SK-N-SH treated with all-trans-retinoic acid at 6 μM for 48 hours (cell line): Measurements from ENCODE around the gene STMP1.

Experiments used
- ATAC-seq: fragments of 200-7000 bp; cut with Tn5 transposase; 3 replicates; pipeline ENCODE4 v1.9.1; 2020; ENCODE audit warnings: mild to moderate bottlenecking, moderate library complexity
- ARNTL ChIP-seq: fragments of 450-650 bp; formaldehyde crosslinking; IDR thresholded peaks from 2 replicates; pipeline ENCODE4 v1.5.0; 2020; ENCODE audit warnings: low read depth, mild to moderate bottlenecking, moderate library complexity, borderline replicate concordance
- BACH2 ChIP-seq: fragments of 250-450 bp; sonication (Bioruptor Pico); IDR thresholded peaks from 2 replicates; pipeline ENCODE4 v1.9.0; 2021; ENCODE audit warnings: mild to moderate bottlenecking, borderline replicate concordance
- CSDC2 ChIP-seq: fragments of 250-450 bp; sonication (Bioruptor Pico); IDR thresholded peaks from 2 replicates; pipeline ENCODE4 v1.5.0; 2020; ENCODE audit warnings: mild to moderate bottlenecking, moderate library complexity
- OSR1 ChIP-seq: fragments of 250-450 bp; sonication (Bioruptor Pico); IDR thresholded peaks from 2 replicates; pipeline ENCODE4 v1.8.0; 2022; ENCODE audit warnings: moderate library complexity, mild to moderate bottlenecking, inconsistent platforms
- PPARA ChIP-seq: fragments of 250-450 bp; sonication (Bioruptor Pico); IDR thresholded peaks from 2 replicates; pipeline ENCODE4 v1.5.0; 2020; ENCODE audit warnings: mild to moderate bottlenecking, borderline replicate concordance
- SNAI2 ChIP-seq: fragments of 250-450 bp; sonication (Bioruptor Pico); IDR thresholded peaks from 2 replicates; pipeline ENCODE4 v1.5.0; 2020; ENCODE audit warnings: mild to moderate bottlenecking, moderate library complexity
- TOX ChIP-seq: fragments of 250-450 bp; sonication (Bioruptor Pico); IDR thresholded peaks from 2 replicates; pipeline ENCODE4 v1.8.0; 2021; ENCODE audit warnings: mild to moderate bottlenecking, moderate library complexity, borderline replicate concordance
- ZC3H10 ChIP-seq: fragments of 250-450 bp; sonication (Bioruptor Pico); IDR thresholded peaks from 2 replicates; pipeline ENCODE4 v1.5.1; 2021; ENCODE audit warnings: mild to moderate bottlenecking, moderate library complexity
- ZFP30 ChIP-seq: fragments of 450-650 bp; formaldehyde crosslinking; IDR thresholded peaks from 2 replicates; pipeline ENCODE4 v1.5.0; 2022; ENCODE audit warnings: mild to moderate bottlenecking, moderate library complexity
- ZNF565 ChIP-seq: fragments of 450-650 bp; formaldehyde crosslinking; conservative IDR thresholded peaks from 2 replicates; pipeline ENCODE4 v1.5.0; 2020; ENCODE audit warnings: low read depth, mild to moderate bottlenecking, moderate library complexity
- ZNF70 ChIP-seq: fragments of 450-650 bp; formaldehyde crosslinking; IDR thresholded peaks from 2 replicates; pipeline ENCODE4 v1.5.0; 2020; ENCODE audit warnings: mild to moderate bottlenecking, moderate library complexity
- ZNF8 ChIP-seq: fragments of 450-650 bp; formaldehyde crosslinking; IDR thresholded peaks from 2 replicates; pipeline ENCODE4 v1.5.0; 2020; ENCODE audit warnings: mild to moderate bottlenecking, moderate library complexity
- TF ChIP-seq, protein P1 (sequence below): fragments of 250-450 bp; sonication (Bioruptor Pico); IDR thresholded peaks from 2 replicates; pipeline ENCODE4 v1.5.0; 2020; ENCODE audit warnings: mild to moderate bottlenecking, moderate library complexity
- TF ChIP-seq, protein P2 (sequence below): fragments of 250-450 bp; sonication (Bioruptor Pico); IDR thresholded peaks from 2 replicates; pipeline ENCODE4 v1.8.0; 2020; ENCODE audit warnings: mild to moderate bottlenecking, moderate library complexity, borderline replicate concordance
- TF ChIP-seq, protein P3 (sequence below): fragments of 250-450 bp; sonication (Bioruptor Pico); IDR thresholded peaks from 2 replicates; pipeline ENCODE4 v1.8.0; 2021; ENCODE audit warnings: low read depth, mild to moderate bottlenecking, moderate library complexity, borderline replicate concordance
- TF ChIP-seq, protein P4 (sequence below): fragments of 250-450 bp; sonication (Bioruptor Pico); IDR thresholded peaks from 2 replicates; pipeline ENCODE4 v1.5.1; 2020; ENCODE audit warnings: low read depth, mild to moderate bottlenecking, moderate library complexity
- TF ChIP-seq, protein P5 (sequence below): fragments of 250-450 bp; sonication (Bioruptor Pico); IDR thresholded peaks from 2 replicates; pipeline ENCODE4 v1.5.1; 2021; ENCODE audit warnings: mild to moderate bottlenecking, moderate library complexity

STMP1 gene

DNA sequence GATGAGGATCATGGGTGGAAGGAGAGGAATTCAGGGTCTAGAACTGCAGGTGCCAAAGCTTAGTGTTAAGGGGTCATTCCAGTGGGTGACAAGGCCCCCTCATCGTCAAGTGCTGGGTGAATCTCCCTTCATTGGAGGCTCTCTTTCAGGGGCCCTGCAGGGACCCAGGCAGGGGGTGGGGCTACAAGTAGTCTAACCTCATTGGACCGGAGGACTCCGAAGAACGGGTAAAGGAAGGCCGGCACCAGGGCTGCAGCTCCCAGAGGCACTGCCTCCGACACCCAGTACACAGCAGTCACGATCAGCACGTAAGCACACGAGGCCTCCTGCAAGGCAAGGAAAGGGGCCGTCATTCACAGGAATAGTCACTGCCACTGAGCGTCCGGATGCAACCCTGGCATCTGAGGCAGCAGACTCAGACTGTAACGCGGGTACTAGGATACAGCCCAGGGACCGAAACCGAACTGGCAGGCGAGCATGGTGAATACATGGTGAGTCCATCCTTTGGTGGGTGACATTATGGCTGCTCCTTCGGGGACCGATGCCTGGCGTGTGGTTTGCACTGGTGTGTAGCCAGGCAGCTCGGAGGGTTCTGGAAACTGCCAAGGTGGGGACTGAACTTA is 59.0 kb downstream of the STMP1 start:
- no peak for ATAC-seq

DNA sequence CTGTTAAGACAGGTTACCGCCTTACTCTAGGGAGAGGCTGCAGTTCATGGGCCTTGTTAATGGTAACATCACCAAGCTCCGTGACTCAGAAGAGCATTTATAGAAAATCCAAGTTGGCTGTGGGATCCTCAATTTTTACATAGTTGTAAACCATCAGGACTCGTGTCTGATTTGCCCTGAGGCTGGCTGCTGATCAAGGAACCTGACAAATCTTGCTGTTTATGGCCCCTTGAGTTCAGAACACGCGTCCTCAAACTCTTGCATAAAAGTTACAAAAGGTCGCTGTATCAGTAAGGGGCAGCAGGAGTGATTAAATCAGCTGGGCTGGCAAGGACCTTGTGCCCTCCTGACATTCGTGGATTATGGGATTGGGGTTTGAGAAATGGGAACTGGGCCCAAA is 61.1 kb downstream of the STMP1 start:
- TF ChIP-seq, protein P1, sequence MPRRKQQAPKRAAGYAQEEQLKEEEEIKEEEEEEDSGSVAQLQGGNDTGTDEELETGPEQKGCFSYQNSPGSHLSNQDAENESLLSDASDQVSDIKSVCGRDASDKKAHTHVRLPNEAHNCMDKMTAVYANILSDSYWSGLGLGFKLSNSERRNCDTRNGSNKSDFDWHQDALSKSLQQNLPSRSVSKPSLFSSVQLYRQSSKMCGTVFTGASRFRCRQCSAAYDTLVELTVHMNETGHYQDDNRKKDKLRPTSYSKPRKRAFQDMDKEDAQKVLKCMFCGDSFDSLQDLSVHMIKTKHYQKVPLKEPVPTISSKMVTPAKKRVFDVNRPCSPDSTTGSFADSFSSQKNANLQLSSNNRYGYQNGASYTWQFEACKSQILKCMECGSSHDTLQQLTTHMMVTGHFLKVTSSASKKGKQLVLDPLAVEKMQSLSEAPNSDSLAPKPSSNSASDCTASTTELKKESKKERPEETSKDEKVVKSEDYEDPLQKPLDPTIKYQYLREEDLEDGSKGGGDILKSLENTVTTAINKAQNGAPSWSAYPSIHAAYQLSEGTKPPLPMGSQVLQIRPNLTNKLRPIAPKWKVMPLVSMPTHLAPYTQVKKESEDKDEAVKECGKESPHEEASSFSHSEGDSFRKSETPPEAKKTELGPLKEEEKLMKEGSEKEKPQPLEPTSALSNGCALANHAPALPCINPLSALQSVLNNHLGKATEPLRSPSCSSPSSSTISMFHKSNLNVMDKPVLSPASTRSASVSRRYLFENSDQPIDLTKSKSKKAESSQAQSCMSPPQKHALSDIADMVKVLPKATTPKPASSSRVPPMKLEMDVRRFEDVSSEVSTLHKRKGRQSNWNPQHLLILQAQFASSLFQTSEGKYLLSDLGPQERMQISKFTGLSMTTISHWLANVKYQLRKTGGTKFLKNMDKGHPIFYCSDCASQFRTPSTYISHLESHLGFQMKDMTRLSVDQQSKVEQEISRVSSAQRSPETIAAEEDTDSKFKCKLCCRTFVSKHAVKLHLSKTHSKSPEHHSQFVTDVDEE, result no peak
- TF ChIP-seq ZNF70 (CRISPR knock-in tag) (no peak), ZNF565 (no peak), SNAI2 (CRISPR knock-in tag) (no peak), ZNF8 (CRISPR knock-in tag) (no peak), TOX (CRISPR knock-in tag) (no peak), OSR1 (no peak), ZFP30 (no peak), CSDC2 (no peak)
- TF ChIP-seq, protein P2, sequence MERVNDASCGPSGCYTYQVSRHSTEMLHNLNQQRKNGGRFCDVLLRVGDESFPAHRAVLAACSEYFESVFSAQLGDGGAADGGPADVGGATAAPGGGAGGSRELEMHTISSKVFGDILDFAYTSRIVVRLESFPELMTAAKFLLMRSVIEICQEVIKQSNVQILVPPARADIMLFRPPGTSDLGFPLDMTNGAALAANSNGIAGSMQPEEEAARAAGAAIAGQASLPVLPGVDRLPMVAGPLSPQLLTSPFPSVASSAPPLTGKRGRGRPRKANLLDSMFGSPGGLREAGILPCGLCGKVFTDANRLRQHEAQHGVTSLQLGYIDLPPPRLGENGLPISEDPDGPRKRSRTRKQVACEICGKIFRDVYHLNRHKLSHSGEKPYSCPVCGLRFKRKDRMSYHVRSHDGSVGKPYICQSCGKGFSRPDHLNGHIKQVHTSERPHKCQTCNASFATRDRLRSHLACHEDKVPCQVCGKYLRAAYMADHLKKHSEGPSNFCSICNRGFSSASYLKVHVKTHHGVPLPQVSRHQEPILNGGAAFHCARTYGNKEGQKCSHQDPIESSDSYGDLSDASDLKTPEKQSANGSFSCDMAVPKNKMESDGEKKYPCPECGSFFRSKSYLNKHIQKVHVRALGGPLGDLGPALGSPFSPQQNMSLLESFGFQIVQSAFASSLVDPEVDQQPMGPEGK (CRISPR knock-in tag), result no peak
- TF ChIP-seq, protein P3, sequence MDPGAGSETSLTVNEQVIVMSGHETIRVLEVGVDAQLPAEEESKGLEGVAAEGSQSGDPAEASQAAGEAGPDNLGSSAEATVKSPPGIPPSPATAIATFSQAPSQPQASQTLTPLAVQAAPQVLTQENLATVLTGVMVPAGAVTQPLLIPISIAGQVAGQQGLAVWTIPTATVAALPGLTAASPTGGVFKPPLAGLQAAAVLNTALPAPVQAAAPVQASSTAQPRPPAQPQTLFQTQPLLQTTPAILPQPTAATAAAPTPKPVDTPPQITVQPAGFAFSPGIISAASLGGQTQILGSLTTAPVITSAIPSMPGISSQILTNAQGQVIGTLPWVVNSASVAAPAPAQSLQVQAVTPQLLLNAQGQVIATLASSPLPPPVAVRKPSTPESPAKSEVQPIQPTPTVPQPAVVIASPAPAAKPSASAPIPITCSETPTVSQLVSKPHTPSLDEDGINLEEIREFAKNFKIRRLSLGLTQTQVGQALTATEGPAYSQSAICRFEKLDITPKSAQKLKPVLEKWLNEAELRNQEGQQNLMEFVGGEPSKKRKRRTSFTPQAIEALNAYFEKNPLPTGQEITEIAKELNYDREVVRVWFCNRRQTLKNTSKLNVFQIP (CRISPR knock-in tag), result no peak
- TF ChIP-seq, protein P4, sequence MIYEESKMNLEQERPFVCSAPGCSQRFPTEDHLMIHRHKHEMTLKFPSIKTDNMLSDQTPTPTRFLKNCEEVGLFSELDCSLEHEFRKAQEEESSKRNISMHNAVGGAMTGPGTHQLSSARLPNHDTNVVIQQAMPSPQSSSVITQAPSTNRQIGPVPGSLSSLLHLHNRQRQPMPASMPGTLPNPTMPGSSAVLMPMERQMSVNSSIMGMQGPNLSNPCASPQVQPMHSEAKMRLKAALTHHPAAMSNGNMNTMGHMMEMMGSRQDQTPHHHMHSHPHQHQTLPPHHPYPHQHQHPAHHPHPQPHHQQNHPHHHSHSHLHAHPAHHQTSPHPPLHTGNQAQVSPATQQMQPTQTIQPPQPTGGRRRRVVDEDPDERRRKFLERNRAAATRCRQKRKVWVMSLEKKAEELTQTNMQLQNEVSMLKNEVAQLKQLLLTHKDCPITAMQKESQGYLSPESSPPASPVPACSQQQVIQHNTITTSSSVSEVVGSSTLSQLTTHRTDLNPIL (CRISPR knock-in tag), result no peak
- TF ChIP-seq, protein P5, sequence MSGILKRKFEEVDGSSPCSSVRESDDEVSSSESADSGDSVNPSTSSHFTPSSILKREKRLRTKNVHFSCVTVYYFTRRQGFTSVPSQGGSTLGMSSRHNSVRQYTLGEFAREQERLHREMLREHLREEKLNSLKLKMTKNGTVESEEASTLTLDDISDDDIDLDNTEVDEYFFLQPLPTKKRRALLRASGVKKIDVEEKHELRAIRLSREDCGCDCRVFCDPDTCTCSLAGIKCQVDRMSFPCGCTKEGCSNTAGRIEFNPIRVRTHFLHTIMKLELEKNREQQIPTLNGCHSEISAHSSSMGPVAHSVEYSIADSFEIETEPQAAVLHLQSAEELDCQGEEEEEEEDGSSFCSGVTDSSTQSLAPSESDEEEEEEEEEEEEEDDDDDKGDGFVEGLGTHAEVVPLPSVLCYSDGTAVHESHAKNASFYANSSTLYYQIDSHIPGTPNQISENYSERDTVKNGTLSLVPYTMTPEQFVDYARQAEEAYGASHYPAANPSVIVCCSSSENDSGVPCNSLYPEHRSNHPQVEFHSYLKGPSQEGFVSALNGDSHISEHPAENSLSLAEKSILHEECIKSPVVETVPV (CRISPR knock-in tag), result no peak
- ATAC-seq, result no peak

More for the DNA sequence above, 59.0 kb downstream of the STMP1 start:
- TF ChIP-seq, protein P1, result no peak
- TF ChIP-seq, protein P5 (CRISPR knock-in tag), result no peak
- TF ChIP-seq, protein P3 (CRISPR knock-in tag), result no peak
- TF ChIP-seq ARNTL (CRISPR knock-in tag) (no peak), ZFP30 (no peak), ZNF565 (no peak), ZNF70 (CRISPR knock-in tag) (no peak), BACH2 (no peak), ZC3H10 (CRISPR knock-in tag) (no peak), PPARA (CRISPR knock-in tag) (no peak), CSDC2 (no peak)
